Hematopoietic multipotent progenitor cell (in vitro differentiated cells): ENCODE data around the gene ITGB8. TPM values are rescaled to one million over a fixed set of nuclear protein-coding genes. Genes with fewer than 3 reads are reported as not detected.
"Not testable (repeated sequence)": the region's sequence is repeated elsewhere in the genome, so short reads cannot be mapped to it uniquely, and the experiment has no call there.

Source experiments
- DNase-seq, 3 donors: peaks; one replicate each; pipeline ENCODE4 v3.0.0-alpha.2; 2011 to 2015; ENCODE audit warnings: low read depth in 2 of 3, low spot score in 2 of 3
- total RNA-seq: library from RNA; depleted of rRNA; stranded (reverse); fragments of >200 nt; gene quantifications from one replicate; pipeline ENCODE4 v1.2.3, GENCODE V29; 2012

ITGB8 gene
- total RNA-seq: 4.6 TPM

GRCh38 chr7:20330239-20330927 is at the start of gene ITGB8:
Gene ITGB8 (plus strand): TSS chr7:20330900. CDS start chr7:20331807, 907 bp downstream.
- DNase-seq: peak in 2 of 3 donors; percentile 73 to 81

- no peak for DNase-seq
These were observed 47.7 kb upstream of the ITGB8 start for GRCh38 chr7:20282959-20283358.

- no peak for DNase-seq
These were observed 47.3 kb upstream of the ITGB8 start for GRCh38 chr7:20283385-20283784.

GRCh38 chr7:20284003-20284770 is 46.5 kb upstream of the ITGB8 start:
- no peak for DNase-seq

- no peak for DNase-seq
These were observed 45.9 kb upstream of the ITGB8 start for GRCh38 chr7:20284771-20285143.

GRCh38 chr7:20287317-20287716 is 43.4 kb upstream of the ITGB8 start:
- DNase-seq: no peak

- DNase-seq: no peak
These were observed 42.7 kb upstream of the ITGB8 start for GRCh38 chr7:20288036-20288435.

GRCh38 chr7:20290505-20291111 is 40.1 kb upstream of the ITGB8 start:
- no peak for DNase-seq

- DNase-seq: no peak
These were observed 37.4 kb upstream of the ITGB8 start for GRCh38 chr7:20293336-20293735.

GRCh38 chr7:20296444-20296843 is 34.3 kb upstream of the ITGB8 start:
- DNase-seq: no peak

GRCh38 chr7:20296901-20297300 is 33.8 kb upstream of the ITGB8 start:
- no peak for DNase-seq

- no peak for DNase-seq
These were observed 32.2 kb upstream of the ITGB8 start for GRCh38 chr7:20298486-20298901.

GRCh38 chr7:20299145-20299544 is 31.6 kb upstream of the ITGB8 start:
- no peak for DNase-seq

- no peak for DNase-seq
These were observed 30.9 kb upstream of the ITGB8 start for GRCh38 chr7:20299647-20300312.

- peak in 2 of 3 donors; percentile 51 to 72 for DNase-seq
These were observed 29.3 kb upstream of the ITGB8 start for GRCh38 chr7:20301311-20301939.

- not testable (repeated sequence) for DNase-seq
These were observed 28.4 kb upstream of the ITGB8 start for GRCh38 chr7:20302300-20302699.

GRCh38 chr7:20302891-20303290 is 27.8 kb upstream of the ITGB8 start:
- DNase-seq: no peak

GRCh38 chr7:20304366-20304765 is 26.3 kb upstream of the ITGB8 start:
- no peak for DNase-seq

- no peak for DNase-seq
These were observed 25.0 kb upstream of the ITGB8 start for GRCh38 chr7:20305726-20306125.

GRCh38 chr7:20306180-20306946 is 24.3 kb upstream of the ITGB8 start:
- no peak for DNase-seq
